ENCODE measurements around the gene IGFBP2. TPM values are rescaled to one million over a fixed set of nuclear protein-coding genes. Genes with fewer than 3 reads are reported as not detected.

IGFBP2 gene
- total and polyA plus RNA-seq, 7 donors, result 8.2 to 33.2 (median 12.8) TPM

DNA sequence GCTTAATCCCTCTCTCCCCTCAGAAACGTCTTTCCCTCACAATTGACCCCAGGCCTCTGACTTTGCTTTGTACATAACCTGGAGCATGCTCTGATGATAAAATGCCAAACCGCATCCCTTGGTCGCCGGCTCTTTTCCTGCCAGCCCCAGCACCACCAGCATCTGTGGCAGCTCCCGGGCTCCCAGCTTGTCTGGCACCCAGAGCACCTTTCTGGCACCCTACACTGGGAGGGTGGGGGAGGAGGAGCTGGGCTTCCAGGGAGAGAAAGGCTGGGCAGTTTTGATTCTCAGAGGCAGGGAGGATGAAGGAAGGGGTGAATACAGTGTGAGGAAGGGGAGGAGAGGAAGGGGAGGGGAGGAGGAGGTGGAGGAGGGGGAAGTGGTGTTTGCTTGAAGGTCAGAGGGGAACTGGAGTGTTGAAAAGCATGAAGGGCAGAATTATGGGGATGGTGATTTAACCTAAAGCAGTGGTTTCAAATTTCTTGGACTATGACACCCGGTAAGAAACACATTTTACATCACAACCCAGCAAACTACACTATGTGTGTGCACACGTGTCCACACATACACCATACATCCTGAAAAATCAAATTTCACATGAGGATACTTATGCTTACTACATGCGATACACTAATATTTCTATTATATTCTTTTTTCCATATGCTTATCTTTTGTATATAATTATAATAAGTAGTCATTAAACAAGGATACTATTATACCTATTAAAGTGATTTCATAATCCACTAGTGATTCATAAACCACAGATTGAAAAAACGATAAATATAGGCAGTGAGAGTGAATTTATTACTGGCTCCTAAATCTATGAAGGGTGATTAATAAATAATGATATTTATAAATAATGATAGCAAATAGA is 30.0 kb upstream of the IGFBP2 start:
- Histone ChIP-seq H3K4me1 (no peaks in the 10 kb centered on the region), H3K9me3 (no peaks in the 10 kb centered on the region), H3K4me3 (no peak overlapping the region), H3K36me3 (ENCODE audit: insufficient read depth in 1 of 2, low read depth in 1 of 2) (no peaks in the 10 kb centered on the region), H3K27me3 (ENCODE audit: insufficient read depth in 3 of 3, low read length in 2 of 3) (no peaks in the 10 kb centered on the region), H3K27ac (no peak overlapping the region)
- WGBS, 3 donors, result 64 to 68% (median 66%) methylated on average over 9 of the region's 9 CpGs
- intact Hi-C loops (cut with DNase I), result no loop called here
- ATAC-seq (no peak), DNase-seq (no peak)
- TF ChIP-seq, protein P1, sequence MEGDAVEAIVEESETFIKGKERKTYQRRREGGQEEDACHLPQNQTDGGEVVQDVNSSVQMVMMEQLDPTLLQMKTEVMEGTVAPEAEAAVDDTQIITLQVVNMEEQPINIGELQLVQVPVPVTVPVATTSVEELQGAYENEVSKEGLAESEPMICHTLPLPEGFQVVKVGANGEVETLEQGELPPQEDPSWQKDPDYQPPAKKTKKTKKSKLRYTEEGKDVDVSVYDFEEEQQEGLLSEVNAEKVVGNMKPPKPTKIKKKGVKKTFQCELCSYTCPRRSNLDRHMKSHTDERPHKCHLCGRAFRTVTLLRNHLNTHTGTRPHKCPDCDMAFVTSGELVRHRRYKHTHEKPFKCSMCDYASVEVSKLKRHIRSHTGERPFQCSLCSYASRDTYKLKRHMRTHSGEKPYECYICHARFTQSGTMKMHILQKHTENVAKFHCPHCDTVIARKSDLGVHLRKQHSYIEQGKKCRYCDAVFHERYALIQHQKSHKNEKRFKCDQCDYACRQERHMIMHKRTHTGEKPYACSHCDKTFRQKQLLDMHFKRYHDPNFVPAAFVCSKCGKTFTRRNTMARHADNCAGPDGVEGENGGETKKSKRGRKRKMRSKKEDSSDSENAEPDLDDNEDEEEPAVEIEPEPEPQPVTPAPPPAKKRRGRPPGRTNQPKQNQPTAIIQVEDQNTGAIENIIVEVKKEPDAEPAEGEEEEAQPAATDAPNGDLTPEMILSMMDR (IDR thresholded peaks at IDR 0.05), result no peak

DNA sequence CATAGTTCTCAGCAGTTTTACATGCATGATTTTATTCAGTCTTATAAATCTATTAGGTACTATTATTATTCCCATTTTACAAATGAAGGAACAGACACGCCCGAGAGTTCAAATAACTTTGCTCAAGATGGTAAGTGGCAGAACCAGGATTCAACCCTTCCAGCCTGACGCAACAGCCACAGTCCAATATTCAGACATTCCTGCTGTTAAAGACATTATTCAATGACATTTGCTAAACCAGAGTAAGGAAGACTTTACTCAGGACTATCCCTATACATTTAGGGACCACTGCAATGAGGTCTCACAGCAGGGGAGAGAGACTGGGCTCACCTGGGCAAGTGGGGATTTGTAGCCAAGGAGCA is 29.4 kb upstream of the IGFBP2 start:
- ATAC-seq, result no peak
- no peak for DNase-seq
- WGBS, 3 donors, result 93 to 98% (median 97%) methylated on average over 3 of the region's 3 CpGs
- TF ChIP-seq, protein P1 (IDR thresholded peaks at IDR 0.05), result no peak
- no peak overlapping the region for H3K27ac ChIP-seq
- H3K9me3 ChIP-seq, result no peaks in the 10 kb centered on the region
- no peak overlapping the region for H3K4me3 ChIP-seq
- H3K36me3 ChIP-seq (ENCODE audit: insufficient read depth in 1 of 2, low read depth in 1 of 2), result no peaks in the 10 kb centered on the region
- H3K4me1 ChIP-seq, result no peaks in the 10 kb centered on the region
- no peaks in the 10 kb centered on the region for H3K27me3 ChIP-seq (ENCODE audit: insufficient read depth in 3 of 3, low read length in 2 of 3)
- intact Hi-C loops (cut with DNase I), result no loop called here

- Histone ChIP-seq H3K4me3 (no peak overlapping the region), H3K4me1 (no peaks in the 10 kb centered on the region), H3K27ac (no peak overlapping the region), H3K27me3 (ENCODE audit: insufficient read depth in 3 of 3, low read length in 2 of 3) (no peaks in the 10 kb centered on the region), H3K36me3 (ENCODE audit: insufficient read depth in 1 of 2, low read depth in 1 of 2) (no peaks in the 10 kb centered on the region), H3K9me3 (no peaks in the 10 kb centered on the region)
- intact Hi-C loops (cut with DNase I), result no loop called here
- ATAC-seq, result no peak
- no peak for DNase-seq
- TF ChIP-seq, protein P1 (IDR thresholded peaks at IDR 0.05), result no peak
Measured at GRCh38 chr2:216604458-216604857, 28.8 kb upstream of the IGFBP2 start.

- TF ChIP-seq, protein P1 (IDR thresholded peaks at IDR 0.05), result no peak
- Histone ChIP-seq H3K36me3 (ENCODE audit: insufficient read depth in 1 of 2, low read depth in 1 of 2) (no peaks in the 10 kb centered on the region), H3K4me3 (no peak overlapping the region), H3K27ac (no peak overlapping the region), H3K4me1 (no peaks in the 10 kb centered on the region), H3K9me3 (no peaks in the 10 kb centered on the region), H3K27me3 (ENCODE audit: insufficient read depth in 3 of 3, low read length in 2 of 3) (no peaks in the 10 kb centered on the region)
- 48 to 52% (median 49%) methylated on average over 19 to 20 of the region's 20 CpGs for WGBS, 3 donors
- intact Hi-C loops (cut with DNase I), result no loop called here
- DNase-seq, result no peak
- no peak for ATAC-seq
Measured at GRCh38 chr2:216606551-216607276, 26.5 kb upstream of the IGFBP2 start.

Measured in psoas muscle (tissue), 8 donors.